ENCODE measurements around the gene SLC26A6.

- TF ChIP-seq, protein P1, sequence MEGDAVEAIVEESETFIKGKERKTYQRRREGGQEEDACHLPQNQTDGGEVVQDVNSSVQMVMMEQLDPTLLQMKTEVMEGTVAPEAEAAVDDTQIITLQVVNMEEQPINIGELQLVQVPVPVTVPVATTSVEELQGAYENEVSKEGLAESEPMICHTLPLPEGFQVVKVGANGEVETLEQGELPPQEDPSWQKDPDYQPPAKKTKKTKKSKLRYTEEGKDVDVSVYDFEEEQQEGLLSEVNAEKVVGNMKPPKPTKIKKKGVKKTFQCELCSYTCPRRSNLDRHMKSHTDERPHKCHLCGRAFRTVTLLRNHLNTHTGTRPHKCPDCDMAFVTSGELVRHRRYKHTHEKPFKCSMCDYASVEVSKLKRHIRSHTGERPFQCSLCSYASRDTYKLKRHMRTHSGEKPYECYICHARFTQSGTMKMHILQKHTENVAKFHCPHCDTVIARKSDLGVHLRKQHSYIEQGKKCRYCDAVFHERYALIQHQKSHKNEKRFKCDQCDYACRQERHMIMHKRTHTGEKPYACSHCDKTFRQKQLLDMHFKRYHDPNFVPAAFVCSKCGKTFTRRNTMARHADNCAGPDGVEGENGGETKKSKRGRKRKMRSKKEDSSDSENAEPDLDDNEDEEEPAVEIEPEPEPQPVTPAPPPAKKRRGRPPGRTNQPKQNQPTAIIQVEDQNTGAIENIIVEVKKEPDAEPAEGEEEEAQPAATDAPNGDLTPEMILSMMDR (IDR thresholded peaks at IDR 0.05; ENCODE audit: poor library complexity, severe bottlenecking), result no peak
- TF ChIP-seq TAF1 (IDR thresholded peaks at IDR 0.05; ENCODE audit: low read depth), result no peak
- TF ChIP-seq REST (IDR thresholded peaks at IDR 0.05; ENCODE audit: borderline replicate concordance), result no peak
- TF ChIP-seq SMC3 (conservative IDR thresholded peaks at IDR 0.05; ENCODE audit: poor library complexity), result no peak
- TF ChIP-seq POLR2AphosphoS5 (IDR thresholded peaks at IDR 0.05), result no peak
- no peak for TF ChIP-seq MXI1 (conservative IDR thresholded peaks at IDR 0.05; ENCODE audit: poor library complexity, severe bottlenecking)
- no peak for TF ChIP-seq EP300 (conservative IDR thresholded peaks at IDR 0.05; ENCODE audit: poor library complexity, severe bottlenecking)
- no peak for TF ChIP-seq EZH2 (IDR thresholded peaks at IDR 0.05; ENCODE audit: borderline replicate concordance, insufficient read depth, low read length, poor library complexity, severe bottlenecking)
Observed at GRCh38 chr3:48584836-48585235, 50.4 kb downstream of the SLC26A6 start.
